Stimulated activated CD4-positive, alpha-beta T cell treated with anti-CD3 and anti-CD28 coated beads, Interleukin-12 subunit alpha, Interleukin-12 subunit beta, amount 100 ng/mL, for 24 hours (primary cell): ENCODE data around the gene RASGRP4.
"Not testable (repeated sequence)": the region's sequence is repeated elsewhere in the genome, so short reads cannot be mapped to it uniquely, and the experiment has no call there.

Experiments used
- DNase-seq, 2 experiments: peaks; one replicate each; pipeline ENCODE4 v3.0.0-alpha.2; 2020; ENCODE audit warnings: low read depth in 2 of 2

Gene RASGRP4

GRCh38 chr19:38425810-38426466 is at the start of gene RASGRP4:
Gene RASGRP4, minus strand, starts transcription at chr19:38426219. Its CDS starts 128 bp downstream, at chr19:38426091.
- peak in 1 of 2 experiments; percentile 41 for DNase-seq

- no peak for DNase-seq
Measured at GRCh38 chr19:38475176-38475575, 49.2 kb upstream of the RASGRP4 start.

- DNase-seq, result no peak
Measured at GRCh38 chr19:38473201-38473600, 47.2 kb upstream of the RASGRP4 start.

DNA sequence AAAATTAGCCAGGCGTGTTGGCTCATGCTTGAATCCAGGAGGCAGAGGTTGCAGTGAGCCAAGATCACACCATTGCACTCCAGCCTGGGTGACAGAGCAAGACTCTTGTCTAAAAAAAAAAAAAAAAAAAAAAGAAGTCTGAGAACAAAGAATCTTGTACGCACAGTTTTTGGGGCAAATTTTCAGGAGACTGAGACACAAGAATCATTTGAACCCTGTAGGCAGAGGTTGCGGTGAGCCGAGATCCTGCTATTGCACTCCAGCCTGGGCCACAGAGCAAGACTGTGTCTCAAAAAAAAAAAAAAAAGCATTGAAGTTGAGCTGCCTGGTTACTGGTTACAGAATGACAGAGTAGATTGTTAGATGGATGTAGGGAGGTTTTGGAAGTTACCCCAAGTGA is 46.7 kb upstream of the RASGRP4 start:
- DNase-seq, result not testable (repeated sequence)

DNA sequence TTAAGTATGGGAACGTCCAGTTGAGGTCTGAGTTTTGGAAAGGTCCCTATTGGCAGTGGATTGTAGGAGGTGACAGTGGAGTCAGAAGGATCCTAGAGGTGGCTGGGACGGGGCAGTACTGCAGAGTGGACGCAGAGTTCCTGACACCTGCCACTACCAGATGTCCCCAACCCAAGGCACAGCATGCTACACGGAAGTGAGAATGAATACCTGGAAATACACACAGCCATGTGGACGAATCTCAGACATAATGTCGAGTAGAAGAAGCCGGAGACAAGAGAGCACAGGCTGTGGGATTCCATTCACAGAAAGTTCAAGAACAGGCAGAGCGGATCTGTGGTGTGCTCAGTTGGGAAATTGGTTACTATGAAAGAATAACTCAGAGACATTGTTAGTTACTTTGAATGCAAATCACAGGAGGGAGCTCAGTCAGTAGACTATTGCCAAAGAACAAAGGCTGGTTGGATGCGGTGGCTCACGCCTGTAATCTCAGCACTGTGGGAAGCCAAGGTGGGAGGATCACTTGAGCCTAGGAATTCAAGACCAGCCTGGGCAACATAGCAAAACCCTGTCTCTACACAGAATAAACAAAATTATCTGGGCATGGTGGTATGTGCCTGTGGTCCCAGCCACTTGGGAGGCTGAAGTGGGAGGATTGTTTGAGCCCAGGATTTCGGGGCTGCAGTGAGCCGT is 44.9 kb upstream of the RASGRP4 start:
- DNase-seq, result no peak

- no peak for DNase-seq
Measured at GRCh38 chr19:38469151-38469550, 43.1 kb upstream of the RASGRP4 start.

DNA sequence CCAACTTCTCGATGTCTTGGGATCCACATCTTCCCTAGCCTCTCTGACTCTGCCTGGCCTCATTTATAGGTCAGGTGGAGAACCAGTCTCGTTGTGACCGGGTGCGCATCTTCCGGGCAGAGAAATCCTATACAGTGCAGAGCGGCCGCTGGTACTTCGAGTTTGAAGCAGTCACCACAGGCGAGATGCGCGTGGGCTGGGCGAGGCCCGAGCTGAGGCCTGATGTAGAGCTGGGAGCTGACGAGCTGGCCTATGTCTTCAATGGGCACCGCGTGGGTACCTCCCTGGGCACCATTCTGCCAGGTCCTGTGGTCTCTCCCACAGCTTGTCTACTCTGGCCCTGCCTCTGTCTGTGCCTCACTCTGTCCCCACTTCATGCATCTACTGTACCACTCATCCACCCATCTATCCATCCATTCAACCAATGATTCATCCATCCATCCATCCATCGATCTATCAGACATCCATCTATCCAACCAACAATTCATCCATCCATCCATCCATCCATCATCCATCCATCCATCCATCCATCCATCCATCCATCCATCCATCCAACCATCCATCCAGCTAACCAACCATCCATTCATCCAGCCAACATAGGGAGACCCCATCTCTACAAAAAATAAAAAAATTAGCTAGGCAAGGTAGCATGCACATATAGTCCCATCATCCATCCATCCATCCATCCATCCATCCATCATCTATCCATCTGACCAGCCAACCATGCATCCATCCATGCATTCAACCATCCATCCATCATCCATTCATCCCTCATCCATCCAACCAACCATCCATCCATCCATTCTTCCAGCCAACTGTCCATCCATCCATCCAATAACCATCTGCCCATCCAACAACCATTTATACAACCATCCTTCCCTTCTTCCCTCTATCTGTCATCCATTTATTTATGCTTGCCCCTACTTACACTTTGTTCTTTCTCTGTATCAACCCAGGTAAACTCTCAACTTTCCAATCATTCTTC is 41.8 kb upstream of the RASGRP4 start:
- DNase-seq, result no peak

- DNase-seq, result no peak
Measured at GRCh38 chr19:38466050-38466449, 40.0 kb upstream of the RASGRP4 start.

- DNase-seq, result no peak
Measured at GRCh38 chr19:38464421-38465082, 38.5 kb upstream of the RASGRP4 start.

- DNase-seq, result no peak
Measured at GRCh38 chr19:38463365-38463764, 37.3 kb upstream of the RASGRP4 start.

DNA sequence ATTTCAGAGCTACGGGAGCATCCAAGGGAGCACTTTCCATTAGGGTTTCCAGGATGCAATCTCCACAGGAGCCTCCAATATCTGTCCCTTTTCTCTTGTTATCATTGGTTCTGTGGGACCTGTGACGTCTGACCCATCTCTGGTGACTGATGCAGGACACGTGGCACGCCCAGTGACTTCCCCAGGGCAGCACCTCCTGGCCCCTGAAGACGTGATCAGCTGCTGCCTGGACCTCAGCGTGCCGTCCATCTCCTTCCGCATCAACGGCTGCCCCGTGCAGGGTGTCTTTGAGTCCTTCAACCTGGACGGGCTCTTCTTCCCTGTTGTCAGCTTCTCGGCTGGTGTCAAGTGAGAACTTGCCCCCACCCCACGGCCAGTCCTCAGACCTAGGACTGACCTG is 33.0 kb upstream of the RASGRP4 start:
- DNase-seq, result no peak

- DNase-seq, result no peak
Measured at GRCh38 chr19:38457690-38458405, 31.8 kb upstream of the RASGRP4 start.

- no peak for DNase-seq
Measured at GRCh38 chr19:38457202-38457601, 31.2 kb upstream of the RASGRP4 start.

DNA sequence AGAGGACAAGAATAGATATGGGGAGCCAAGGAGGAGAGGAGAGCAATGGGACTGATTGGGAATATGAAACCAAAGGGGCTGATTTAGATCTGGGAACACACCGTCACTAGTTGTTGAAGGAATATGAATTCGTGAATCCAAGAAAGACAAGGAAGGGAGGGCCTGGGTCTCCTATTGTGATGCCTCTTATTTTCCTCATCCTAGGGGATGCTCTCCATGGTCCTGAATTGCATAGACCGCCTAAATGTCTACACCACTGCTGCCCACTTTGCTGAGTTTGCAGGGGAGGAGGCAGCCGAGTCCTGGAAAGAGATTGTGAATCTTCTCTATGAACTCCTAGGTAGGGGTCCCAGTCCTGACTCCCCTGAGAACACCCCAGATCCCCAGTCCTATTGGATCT is 29.0 kb upstream of the RASGRP4 start:
- no peak for DNase-seq

DNA sequence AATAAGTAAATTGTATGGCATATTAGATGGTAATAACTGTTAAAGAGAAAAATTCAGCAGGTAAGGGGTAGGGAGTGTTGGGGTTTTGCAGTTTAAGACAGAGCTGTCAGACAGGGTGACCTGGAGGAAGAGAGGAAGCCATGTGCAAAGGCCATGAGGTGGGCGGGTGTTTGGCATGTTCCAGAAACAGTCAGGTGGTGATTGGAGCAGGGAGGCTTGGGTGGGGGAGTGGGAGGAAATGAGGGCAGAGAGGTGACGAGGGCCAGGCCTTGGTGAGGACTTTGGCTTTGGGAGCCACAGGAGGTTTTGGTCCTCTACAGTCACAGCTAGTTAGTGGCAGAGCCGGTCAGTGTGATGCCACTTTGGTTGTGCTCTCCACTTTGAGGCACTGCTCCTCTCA is 27.6 kb upstream of the RASGRP4 start:
- no peak for DNase-seq

GRCh38 chr19:38452430-38453366 is 26.7 kb upstream of the RASGRP4 start:
- peak in 1 of 2 experiments; percentile 27 for DNase-seq

GRCh38 chr19:38451629-38452028 is 25.6 kb upstream of the RASGRP4 start:
- DNase-seq, result no peak

- DNase-seq, result no peak
Measured at GRCh38 chr19:38451036-38451435, 25.0 kb upstream of the RASGRP4 start.

DNA sequence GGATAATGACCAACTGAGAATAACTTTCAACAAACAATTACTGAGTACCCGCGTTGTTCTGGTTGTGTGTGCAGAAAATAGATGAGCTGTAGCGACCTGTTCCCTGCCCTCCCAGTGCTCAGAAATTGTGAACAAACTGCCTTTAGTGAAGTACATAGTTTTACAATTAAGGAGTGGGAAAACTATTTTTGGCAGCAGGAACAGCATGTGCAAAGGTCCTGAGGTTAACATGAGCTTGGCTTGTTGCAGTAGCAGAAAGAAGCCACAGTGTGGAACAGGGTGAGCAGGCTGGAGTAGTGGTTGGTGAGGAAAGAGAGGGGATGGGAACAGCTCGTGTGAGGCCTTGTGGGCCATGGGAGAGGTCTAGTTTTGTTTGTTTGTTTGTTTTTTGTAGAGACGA is 23.5 kb upstream of the RASGRP4 start:
- no peak for DNase-seq

DNA sequence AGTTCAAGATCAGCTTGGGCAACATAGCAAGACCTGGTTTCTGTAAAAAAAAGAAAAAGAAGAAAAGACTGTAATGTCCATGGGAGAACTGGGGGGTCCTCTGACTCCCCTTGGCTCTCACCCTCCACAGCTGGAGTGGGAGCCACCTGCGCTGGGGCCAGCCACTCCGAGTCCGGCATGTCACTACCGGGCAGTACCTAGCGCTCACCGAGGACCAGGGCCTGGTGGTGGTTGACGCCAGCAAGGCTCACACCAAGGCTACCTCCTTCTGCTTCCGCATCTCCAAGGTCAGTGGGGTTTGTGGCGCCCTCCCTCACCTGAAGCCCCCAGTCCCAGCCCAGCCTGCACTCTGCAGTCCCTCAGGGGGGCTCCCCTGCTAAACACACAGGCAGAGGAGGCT is 22.2 kb upstream of the RASGRP4 start:
- DNase-seq, result no peak
